HG03095 (cell line): ENCODE measurements around the gene FAM240A.
"Not testable (repeated sequence)": the region's sequence is repeated elsewhere in the genome, so short reads cannot be mapped to it uniquely, and the experiment has no call there.

Source experiments
- ATAC-seq: cut with Tn5 transposase; IDR thresholded peaks from one replicate; pipeline ENCODE4 v1.9.1; 2021; ENCODE audit warnings: moderate library complexity; ENCODE audit not compliant: unreplicated experiment

FAM240A gene

DNA sequence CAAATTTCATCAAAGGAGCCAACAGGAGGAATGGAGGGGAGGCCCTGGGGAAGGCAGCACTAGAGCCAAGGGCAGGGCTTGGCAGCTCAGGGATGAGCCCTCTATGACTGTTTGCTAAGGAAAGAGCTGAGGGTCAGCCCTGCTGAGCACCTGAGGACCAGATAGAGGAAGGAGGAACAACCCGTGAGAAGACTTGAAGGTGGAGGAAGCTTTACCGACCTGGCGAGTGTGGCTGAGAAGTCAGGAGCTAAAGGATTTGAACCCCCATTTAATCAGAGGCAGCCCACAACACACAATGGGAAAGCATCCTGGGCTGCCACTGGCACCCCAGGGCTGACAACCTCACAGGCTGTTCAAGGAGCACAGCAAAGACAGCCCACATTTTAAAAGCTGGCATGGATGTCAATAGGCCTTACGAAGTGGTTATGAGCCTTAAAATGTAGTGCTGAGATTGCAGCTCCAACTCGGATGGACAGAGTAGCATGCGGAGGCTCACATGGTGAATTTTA lies 25.5 kb upstream of the FAM240A start:
- no peak for ATAC-seq

DNA sequence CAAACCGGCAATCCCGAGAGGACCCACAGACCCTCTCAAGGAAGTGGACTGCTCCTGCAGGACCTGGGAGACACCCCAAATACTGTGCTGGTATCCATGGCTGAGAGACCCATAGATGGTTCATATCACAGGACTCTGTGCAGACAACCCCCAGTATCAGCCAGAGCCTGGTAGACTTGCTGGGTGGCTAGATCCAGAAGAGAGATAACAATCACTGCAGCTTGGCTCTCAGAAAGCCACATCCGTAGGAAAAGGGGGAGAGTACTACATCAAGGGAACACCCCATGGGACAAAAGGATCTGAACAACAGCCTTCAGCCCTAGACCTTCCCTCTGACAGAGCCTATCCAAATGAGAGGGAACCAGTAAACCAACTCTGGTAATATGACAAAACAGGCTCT lies 25.1 kb upstream of the FAM240A start:
- not testable (repeated sequence) for ATAC-seq

- ATAC-seq = no peak
These were observed 19.0 kb upstream of the FAM240A start for GRCh38 chr3:46593274-46593862.

DNA sequence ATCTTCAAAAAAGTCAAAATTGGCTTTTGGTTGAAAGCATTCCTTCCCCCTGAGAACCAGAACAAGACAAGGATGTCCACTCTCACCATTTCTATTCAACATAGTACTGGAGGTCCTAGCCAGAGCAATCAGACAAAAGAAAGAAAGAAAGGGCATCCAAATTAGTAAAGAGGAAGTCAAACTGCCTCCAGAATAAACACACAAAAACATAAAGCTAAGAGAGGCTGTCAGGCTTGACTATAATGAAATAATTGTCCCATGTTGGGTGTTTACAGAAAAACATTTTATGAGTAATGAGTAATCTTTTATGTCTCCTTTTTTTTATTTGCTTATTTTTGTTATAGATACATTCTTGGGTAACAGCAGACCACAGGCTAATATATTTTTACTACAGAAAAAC lies 18.3 kb upstream of the FAM240A start:
- ATAC-seq = no peak

- ATAC-seq = no peak
These were observed 17.6 kb upstream of the FAM240A start for GRCh38 chr3:46594723-46595122.

- ATAC-seq = no peak
These were observed 16.5 kb upstream of the FAM240A start for GRCh38 chr3:46595819-46596314.

- no peak for ATAC-seq
These were observed 12.7 kb upstream of the FAM240A start for GRCh38 chr3:46599590-46599989.

GRCh38 chr3:46603446-46604046 lies 8.8 kb upstream of the FAM240A start:
- ATAC-seq = no peak

- no peak for ATAC-seq
These were observed 8.2 kb upstream of the FAM240A start for GRCh38 chr3:46604127-46604526.

- no peak for ATAC-seq
These were observed 4.7 kb upstream of the FAM240A start for GRCh38 chr3:46607603-46608028.

GRCh38 chr3:46609212-46609721 lies 3.1 kb upstream of the FAM240A start:
- ATAC-seq = no peak

- ATAC-seq = no peak
These were observed 2.2 kb upstream of the FAM240A start for GRCh38 chr3:46609944-46610722.

GRCh38 chr3:46613313-46614005 lies 1.1 kb downstream of the FAM240A start:
- no peak for ATAC-seq

- no peak for ATAC-seq
These were observed 2.1 kb downstream of the FAM240A start for GRCh38 chr3:46614431-46614830.

DNA sequence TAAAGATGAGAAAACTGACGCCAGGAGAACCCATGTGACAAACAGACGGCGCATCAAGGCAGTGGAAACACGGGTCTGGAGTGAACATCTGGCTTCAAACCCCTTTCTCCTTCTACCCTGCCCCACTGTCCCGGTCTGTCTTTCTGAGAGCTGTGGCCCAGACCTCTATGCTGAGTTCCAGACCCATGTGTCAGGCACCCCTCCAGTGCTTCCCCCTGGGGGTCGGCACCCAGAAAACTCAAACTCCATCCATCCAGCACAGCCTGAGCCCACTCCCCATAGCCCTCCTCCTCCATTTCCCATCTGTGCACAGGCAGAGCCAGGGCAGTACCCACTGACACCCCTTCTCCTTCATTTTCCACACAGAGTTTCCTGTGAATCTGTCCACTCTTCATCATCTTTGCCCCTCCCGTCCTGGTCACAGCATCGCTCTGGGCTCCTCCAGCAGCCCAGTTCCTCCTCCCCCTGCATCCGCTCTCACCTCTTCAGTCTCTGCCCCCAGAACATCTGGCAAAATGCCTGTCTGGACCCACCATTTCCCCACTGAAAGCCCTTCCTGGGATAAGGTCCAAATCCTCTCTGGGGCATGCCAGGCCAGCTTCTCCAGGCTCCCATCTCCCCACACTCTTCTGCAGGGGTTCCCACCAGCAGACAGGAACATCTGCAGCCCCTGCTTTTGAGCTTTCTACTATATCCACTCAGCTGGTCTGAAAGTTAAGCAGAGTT lies 2.9 kb downstream of the FAM240A start:
- ATAC-seq = no peak

GRCh38 chr3:46615976-46616375 lies 3.7 kb downstream of the FAM240A start:
- no peak for ATAC-seq

DNA sequence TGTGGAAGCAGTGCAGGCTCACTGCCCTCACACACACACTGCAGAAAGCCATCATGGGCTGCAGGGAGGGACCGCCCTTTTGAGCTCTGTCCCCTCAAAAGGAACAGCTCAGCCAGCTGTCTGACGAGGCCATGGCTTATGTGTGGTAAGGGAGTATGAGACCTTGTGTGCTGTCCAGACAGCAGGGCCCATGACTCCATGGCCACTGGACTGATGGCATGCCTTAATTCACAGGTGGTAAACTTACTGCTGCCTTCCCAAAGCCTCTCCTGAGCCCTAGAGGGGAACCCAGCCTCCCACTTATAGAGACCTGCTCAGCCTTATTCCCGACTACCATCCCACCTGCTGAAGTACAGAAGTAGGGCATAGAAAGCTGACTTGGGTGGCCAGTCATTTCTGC lies 5.6 kb downstream of the FAM240A start:
- ATAC-seq = no peak

- no peak for ATAC-seq
These were observed 7.8 kb downstream of the FAM240A start for GRCh38 chr3:46619845-46620778.

- no peak for ATAC-seq
These were observed 12.2 kb downstream of the FAM240A start for GRCh38 chr3:46624533-46624932.
